Hepatocyte (in vitro differentiated cells): ENCODE results near the gene RNF121.

Experiments
- CTCF ChIP-seq: fragments of 200-600 bp; sonication (generic); IDR thresholded peaks from 2 replicates; pipeline ENCODE4 v1.5.1; 2016; ENCODE audit warnings: antibody characterized with exemption, mild to moderate bottlenecking; ENCODE audit not compliant: poor library complexity
- EZH2 ChIP-seq: fragments of 200-600 bp; sonication (generic); IDR thresholded peaks from 2 replicates; pipeline ENCODE4 v1.6.1; 2016; ENCODE audit warnings: antibody characterized with exemption, mild to moderate bottlenecking, borderline replicate concordance
- EZH2phosphoT487 ChIP-seq: fragments of 200-600 bp; sonication (generic); IDR thresholded peaks from one replicate; pipeline ENCODE4 v1.6.1; 2018; ENCODE audit warnings: antibody characterized with exemption, mild to moderate bottlenecking, low read depth, moderate library complexity; ENCODE audit not compliant: unreplicated experiment, severe bottlenecking

GRCh38 chr11:72004515-72005346 is 75.9 kb downstream of the RNF121 start:
- TF ChIP-seq EZH2phosphoT487 (no peak), CTCF (no peak), EZH2 (no peak)
